Right renal cortex interstitium (tissue), 3 donors: ENCODE measurements around the gene PLAC9. TPM values are rescaled to one million over a fixed set of nuclear protein-coding genes. Genes with fewer than 3 reads are reported as not detected.

Source experiments
- DNase-seq, 3 donors: peaks; one replicate each; pipeline ENCODE4 v3.0.0-alpha.2; 2013; ENCODE audit warnings: low read depth in 3 of 3, low spot score in 2 of 3
- polyA plus RNA-seq, 3 donors: library from polyadenylated mRNA; unstranded; fragments of 120-200 nt; gene quantifications; one replicate each; pipeline ENCODE4 v1.2.1, GENCODE V29; 2013; ENCODE audit not compliant: insufficient read length in 3 of 3

Gene PLAC9
- polyA plus RNA-seq, 3 donors = 9.8 to 21.7 (median 16.0) TPM

GRCh38 chr10:80177781-80178636 is 45.5 kb downstream of the PLAC9 start:
- no peak for DNase-seq

- DNase-seq = no peak
Measured at GRCh38 chr10:80182986-80183385, 50.5 kb downstream of the PLAC9 start.

- DNase-seq = no peak
Measured at GRCh38 chr10:80183436-80183835, 50.9 kb downstream of the PLAC9 start.

DNA sequence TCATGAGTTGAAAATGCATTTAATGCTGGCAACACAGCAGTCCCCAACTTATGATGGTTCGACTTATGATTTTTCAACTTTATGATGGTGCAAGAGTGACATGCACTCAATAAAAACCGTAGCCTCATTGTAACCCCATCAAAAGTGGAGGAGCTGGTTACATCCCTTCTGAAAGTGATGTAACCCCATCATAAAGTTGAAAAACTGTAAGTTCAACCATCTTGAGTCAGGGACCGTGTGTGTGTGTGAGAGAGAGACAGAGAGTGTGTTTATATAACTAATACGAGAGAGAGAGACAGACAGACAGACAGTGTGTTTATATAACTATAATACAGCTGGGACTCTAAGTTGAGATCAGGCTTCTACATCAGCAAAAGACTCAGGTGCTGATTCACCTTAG is 51.8 kb downstream of the PLAC9 start:
- no peak for DNase-seq

DNA sequence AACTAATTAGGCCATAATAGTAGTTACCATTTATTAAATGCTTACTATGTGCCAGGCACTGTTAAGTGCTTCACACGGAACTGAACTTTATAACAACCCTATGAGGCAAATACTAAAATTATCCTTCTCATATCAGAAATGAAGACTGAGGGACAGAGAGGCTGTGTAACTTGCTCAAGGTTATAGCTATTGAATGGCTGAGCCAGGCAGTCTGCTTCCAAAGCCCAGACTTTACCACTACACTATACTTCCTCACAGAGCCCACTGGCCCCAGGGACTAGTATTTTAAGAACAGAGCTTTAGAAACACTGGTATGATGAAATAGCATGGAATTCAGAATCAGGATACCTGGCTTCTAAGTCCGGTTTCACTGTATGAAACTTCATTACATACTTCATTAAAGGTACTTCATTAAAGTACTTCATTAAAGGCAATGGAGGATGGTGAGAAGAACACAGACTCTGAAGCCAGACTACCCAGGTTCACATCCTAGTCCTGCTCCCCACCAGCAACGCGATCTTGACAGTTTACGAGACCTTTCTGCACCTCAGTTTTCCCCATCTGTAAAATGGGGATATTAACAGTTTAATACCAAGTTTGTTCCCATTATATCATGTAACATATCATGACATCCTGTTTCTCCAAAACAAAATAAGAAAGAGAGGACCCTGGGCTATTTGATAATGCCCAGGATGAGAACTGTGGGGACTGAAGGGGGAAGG is 53.2 kb downstream of the PLAC9 start:
- DNase-seq = no peak

GRCh38 chr10:80186364-80187012 is 54.0 kb downstream of the PLAC9 start:
- DNase-seq = no peak

- DNase-seq = no peak
Measured at GRCh38 chr10:80187060-80187459, 54.5 kb downstream of the PLAC9 start.

GRCh38 chr10:80187465-80188409 is 55.2 kb downstream of the PLAC9 start:
- DNase-seq = no peak

- no peak for DNase-seq
Measured at GRCh38 chr10:80188713-80189112, 56.2 kb downstream of the PLAC9 start.

DNA sequence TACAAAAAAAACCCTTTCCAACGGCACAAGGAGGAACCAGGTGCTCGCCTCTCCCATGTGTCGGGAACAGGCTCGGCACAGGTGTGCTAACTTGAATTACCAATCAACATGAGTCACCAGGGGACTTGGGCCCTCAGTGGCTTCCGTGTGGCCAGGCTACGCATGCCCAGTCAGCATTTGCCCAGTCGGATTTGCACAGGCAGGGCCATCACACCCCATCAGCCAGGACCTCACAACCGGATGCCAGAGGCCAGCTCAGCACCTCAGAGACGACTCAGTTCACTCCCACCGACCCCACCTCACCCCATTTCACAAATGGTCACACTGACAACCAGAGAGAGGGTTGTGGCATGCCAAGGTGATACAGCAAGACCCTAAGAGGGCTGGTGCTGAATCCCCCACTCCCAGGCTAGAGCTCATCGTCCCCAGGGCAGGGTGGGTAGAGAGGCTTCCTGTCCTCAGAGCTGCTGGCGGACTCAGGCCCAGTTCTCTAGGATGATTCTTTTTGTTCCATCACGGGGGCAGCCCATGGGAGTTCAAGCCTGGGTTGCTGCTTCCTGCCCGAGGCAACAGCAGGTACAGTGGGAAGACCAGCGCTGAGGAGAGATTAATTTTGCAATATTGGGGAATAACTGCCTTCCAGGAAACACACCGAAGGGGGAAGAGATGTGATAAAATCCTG is 59.2 kb downstream of the PLAC9 start:
- no peak for DNase-seq

DNA sequence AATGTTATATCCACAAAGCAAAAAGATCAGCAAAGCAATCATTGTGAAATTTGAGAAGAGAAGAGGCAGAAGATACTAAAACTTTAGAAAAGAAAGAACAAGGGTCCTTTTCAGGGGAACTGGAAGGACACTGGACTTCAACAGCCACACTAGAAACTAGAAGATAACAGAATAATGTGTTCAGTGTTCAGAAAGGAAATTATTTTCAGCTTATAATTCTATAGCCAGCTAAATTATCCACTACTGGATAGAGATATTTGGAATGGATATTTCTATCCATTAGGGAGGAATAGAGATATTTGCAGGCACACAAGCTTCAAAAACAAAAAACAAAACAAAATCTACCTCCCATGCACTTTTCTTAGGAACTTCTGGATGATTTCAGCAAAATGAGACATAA is 60.0 kb downstream of the PLAC9 start:
- DNase-seq = no peak

DNA sequence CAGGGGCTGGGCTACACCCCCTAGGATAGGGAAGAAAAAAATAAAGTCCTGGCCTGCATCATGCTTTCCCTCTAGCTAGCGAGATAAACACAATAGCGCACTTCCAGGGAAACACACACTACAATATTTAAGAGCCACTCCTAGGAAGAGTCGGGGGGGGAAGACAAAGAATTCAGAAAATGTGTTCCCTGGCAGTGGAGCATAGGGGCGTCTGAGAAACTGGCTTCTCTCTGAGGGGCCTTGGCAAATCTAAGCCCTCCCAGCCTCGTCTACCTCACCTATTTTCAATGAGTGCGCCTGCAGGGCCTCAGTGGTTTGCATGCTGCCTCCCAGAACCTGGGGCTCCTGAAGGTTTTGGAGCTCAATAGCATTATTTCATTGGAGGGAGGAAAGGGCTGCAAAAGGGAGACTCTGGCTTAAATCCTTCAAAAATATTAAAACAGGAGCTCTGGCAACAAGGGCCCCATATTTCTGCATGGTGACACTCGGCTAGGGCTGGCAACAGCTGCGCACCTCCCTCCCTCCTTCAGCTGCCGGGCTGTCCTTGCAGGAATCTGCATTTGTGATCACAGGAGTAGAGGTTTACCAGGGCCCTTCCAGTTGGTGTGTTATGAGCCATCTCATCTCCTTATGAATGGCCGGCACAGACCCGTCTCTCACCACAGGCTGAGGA is 62.0 kb downstream of the PLAC9 start:
- no peak for DNase-seq

Other genes with a start within 250 kb of the PLAC9 start
- gene SFTPD, start 183.6 kb upstream of the PLAC9 start, polyA plus RNA-seq = 1 to 10 TPM; 1.1 to 1.3 (median 1.2) TPM
- gene TMEM254, start 54.1 kb upstream of the PLAC9 start, polyA plus RNA-seq = 10 to 100 TPM; 55.0 to 62.7 (median 61.7) TPM
- 100 to 1,000 TPM; 123 to 144 (median 140) TPM for gene ANXA11, start 72.8 kb downstream of the PLAC9 start, polyA plus RNA-seq
- gene MAT1A, start 156.9 kb downstream of the PLAC9 start, polyA plus RNA-seq = 1 to 10 TPM in 2 of 3 donors, under 1 TPM in 1; 0.67 to 1.2 (median 1.1) TPM
- gene DYDC1, start 224.0 kb downstream of the PLAC9 start, polyA plus RNA-seq = under 1 TPM; 0.37 to 0.90 (median 0.49) TPM
- 1 to 10 TPM; 2.4 to 4.0 (median 3.1) TPM for gene DYDC2, start 224.1 kb downstream of the PLAC9 start, polyA plus RNA-seq